Measurements from ENCODE around the gene C3orf33. TPM values are rescaled to one million over a fixed set of nuclear protein-coding genes. Genes with fewer than 3 reads are reported as not detected.

Gene C3orf33
- total RNA-seq, 1 experiment from 2014 or later, result 4.7 TPM

- Histone ChIP-seq H3K9me3 (ENCODE audit: control insufficient read depth in 1 of 2, insufficient read depth in 1 of 2, low read depth in 1 of 2, low read length in 2 of 2) (no peaks in the 10 kb centered on the region), H3K9ac (ENCODE audit: low read length) (no peak overlapping the region), H3K27me3 (ENCODE audit: insufficient read depth, low read length) (no peaks in the 10 kb centered on the region), H3K4me2 (ENCODE audit: low read length) (no peak overlapping the region), H3K27ac (ENCODE audit: low read depth, low read length) (no peak overlapping the region), H3K36me3 (ENCODE audit: control insufficient read depth in 1 of 2, insufficient read depth in 2 of 2, low read length in 2 of 2) (no peaks in the 10 kb centered on the region), H3K4me3 (replicated peaks in 1 of 2; ENCODE audit: low read depth in 1 of 2, low read length in 2 of 2) (no peak overlapping the region), H4K20me1 (ENCODE audit: insufficient read depth) (no peaks in the 10 kb centered on the region), H3K79me2 (ENCODE audit: insufficient read depth, low read length) (peaks cover 4% of the 10 kb centered on the region; the same call in 1 of the 2 replicates), H3K9me2 (ENCODE audit: insufficient read depth) (no peaks in the 10 kb centered on the region), H3K4me1 (ENCODE audit: control insufficient read depth in 1 of 2, insufficient read depth in 2 of 2, low read length in 2 of 2) (peaks cover 4 to 8% of the 10 kb centered on the region in 2 experiments; a peak in 2 of 4 replicates), H2AFZ (ENCODE audit: low read depth, low read length, poor library complexity, severe bottlenecking) (no peak overlapping the region)
- ATAC-seq, result no peak
- BruUV-seq (replicated peaks), result no TSS peak
- CTCF ChIA-PET, result no interaction called here
- POLR2A ChIA-PET, result no interaction called here
- no peak for DNase-seq (ENCODE audit: low read depth, low spot score)
- intact Hi-C loops (cut with micrococcal nuclease), result no loop called here
- TF ChIP-seq, protein P1, sequence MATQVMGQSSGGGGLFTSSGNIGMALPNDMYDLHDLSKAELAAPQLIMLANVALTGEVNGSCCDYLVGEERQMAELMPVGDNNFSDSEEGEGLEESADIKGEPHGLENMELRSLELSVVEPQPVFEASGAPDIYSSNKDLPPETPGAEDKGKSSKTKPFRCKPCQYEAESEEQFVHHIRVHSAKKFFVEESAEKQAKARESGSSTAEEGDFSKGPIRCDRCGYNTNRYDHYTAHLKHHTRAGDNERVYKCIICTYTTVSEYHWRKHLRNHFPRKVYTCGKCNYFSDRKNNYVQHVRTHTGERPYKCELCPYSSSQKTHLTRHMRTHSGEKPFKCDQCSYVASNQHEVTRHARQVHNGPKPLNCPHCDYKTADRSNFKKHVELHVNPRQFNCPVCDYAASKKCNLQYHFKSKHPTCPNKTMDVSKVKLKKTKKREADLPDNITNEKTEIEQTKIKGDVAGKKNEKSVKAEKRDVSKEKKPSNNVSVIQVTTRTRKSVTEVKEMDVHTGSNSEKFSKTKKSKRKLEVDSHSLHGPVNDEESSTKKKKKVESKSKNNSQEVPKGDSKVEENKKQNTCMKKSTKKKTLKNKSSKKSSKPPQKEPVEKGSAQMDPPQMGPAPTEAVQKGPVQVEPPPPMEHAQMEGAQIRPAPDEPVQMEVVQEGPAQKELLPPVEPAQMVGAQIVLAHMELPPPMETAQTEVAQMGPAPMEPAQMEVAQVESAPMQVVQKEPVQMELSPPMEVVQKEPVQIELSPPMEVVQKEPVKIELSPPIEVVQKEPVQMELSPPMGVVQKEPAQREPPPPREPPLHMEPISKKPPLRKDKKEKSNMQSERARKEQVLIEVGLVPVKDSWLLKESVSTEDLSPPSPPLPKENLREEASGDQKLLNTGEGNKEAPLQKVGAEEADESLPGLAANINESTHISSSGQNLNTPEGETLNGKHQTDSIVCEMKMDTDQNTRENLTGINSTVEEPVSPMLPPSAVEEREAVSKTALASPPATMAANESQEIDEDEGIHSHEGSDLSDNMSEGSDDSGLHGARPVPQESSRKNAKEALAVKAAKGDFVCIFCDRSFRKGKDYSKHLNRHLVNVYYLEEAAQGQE (IDR thresholded peaks at IDR 0.05; ENCODE audit: low read depth), result no peak
- TF ChIP-seq ZNF274 (IDR thresholded peaks at IDR 0.05; ENCODE audit: low read depth, low read length) (no peak), EZH2 (IDR thresholded peaks at IDR 0.05) (no peak), YY1 (IDR thresholded peaks at IDR 0.05; ENCODE audit: extremely low read depth, insufficient replicate concordance, low read depth, low read length) (no peak), CBX3 (IDR thresholded peaks at IDR 0.05; ENCODE audit: low read depth) (no peak), POLR2A (IDR thresholded peaks at IDR 0.05; ENCODE audit: borderline replicate concordance, extremely low read depth, insufficient read depth, insufficient read length) (no peak), SP1 (IDR thresholded peaks at IDR 0.05; ENCODE audit: low read depth) (no peak), EZH2phosphoT487 (IDR thresholded peaks at IDR 0.05; ENCODE audit: borderline replicate concordance) (no peak), FOSL1 (IDR thresholded peaks at IDR 0.05; ENCODE audit: low read depth) (no peak), SIN3A (IDR thresholded peaks at IDR 0.05; ENCODE audit: low read depth) (no peak), JUND (IDR thresholded peaks at IDR 0.05) (no peak), TCF7L2 (IDR thresholded peaks at IDR 0.05; ENCODE audit: borderline replicate concordance, extremely low read depth, insufficient read depth, insufficient read length) (no peak), ZFX (IDR thresholded peaks at IDR 0.05) (no peak), CEBPB (IDR thresholded peaks at IDR 0.05; ENCODE audit: low read depth) (no peak), EGR1 (IDR thresholded peaks at IDR 0.05; ENCODE audit: low read depth) (no peak)
- TF ChIP-seq, protein P2, sequence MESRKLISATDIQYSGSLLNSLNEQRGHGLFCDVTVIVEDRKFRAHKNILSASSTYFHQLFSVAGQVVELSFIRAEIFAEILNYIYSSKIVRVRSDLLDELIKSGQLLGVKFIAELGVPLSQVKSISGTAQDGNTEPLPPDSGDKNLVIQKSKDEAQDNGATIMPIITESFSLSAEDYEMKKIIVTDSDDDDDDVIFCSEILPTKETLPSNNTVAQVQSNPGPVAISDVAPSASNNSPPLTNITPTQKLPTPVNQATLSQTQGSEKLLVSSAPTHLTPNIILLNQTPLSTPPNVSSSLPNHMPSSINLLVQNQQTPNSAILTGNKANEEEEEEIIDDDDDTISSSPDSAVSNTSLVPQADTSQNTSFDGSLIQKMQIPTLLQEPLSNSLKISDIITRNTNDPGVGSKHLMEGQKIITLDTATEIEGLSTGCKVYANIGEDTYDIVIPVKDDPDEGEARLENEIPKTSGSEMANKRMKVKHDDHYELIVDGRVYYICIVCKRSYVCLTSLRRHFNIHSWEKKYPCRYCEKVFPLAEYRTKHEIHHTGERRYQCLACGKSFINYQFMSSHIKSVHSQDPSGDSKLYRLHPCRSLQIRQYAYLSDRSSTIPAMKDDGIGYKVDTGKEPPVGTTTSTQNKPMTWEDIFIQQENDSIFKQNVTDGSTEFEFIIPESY (IDR thresholded peaks at IDR 0.05; ENCODE audit: extremely low read depth, insufficient replicate concordance, low read length), result no peak
- TF ChIP-seq, protein P3, sequence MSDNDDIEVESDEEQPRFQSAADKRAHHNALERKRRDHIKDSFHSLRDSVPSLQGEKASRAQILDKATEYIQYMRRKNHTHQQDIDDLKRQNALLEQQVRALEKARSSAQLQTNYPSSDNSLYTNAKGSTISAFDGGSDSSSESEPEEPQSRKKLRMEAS (IDR thresholded peaks at IDR 0.05), result no peak
- RAD21 ChIA-PET (ENCODE audit: low non-redundant PET in 1 of 2, low total read pairs in 2 of 2, uncharacterized antibody in 2 of 2, unreplicated experiment in 2 of 2), result no interaction called here
Measured at GRCh38 chr3:155782390-155782953, 23.6 kb downstream of the C3orf33 start.

All from HCT116 (cell line).